ENCODE data around the gene SLX1B.
"Not testable (repeated sequence)": the region's sequence is repeated elsewhere in the genome, so short reads cannot be mapped to it uniquely, and the experiment has no call there.

SLX1B gene

DNA sequence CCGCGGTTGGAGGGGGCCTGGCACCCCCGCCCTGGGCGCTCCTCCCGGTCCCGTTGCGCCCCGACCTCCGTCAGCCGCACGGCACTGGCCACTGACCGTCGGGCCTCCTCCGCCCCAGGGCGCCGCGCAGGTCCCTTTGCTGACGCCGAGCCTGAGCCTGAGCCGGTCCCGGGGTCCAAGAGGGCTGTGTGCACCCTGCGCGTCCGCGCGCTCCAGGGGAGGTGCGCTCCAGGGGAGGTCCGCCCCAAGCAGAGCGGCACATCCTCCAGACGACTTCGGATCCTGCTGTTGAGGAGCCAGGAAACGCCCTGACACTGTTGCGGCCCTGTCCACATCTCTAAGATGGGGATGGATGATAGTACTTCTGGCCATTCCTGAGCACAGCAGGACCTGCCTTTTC is 12.6 kb downstream of the SLX1B start:
- H3K36me3 ChIP-seq (ENCODE audit: control insufficient read depth, insufficient read depth, low read length); H3K4me3 ChIP-seq (ENCODE audit: extremely low read depth, insufficient read depth, low read length, poor library complexity, severe bottlenecking); H3K27ac ChIP-seq (ENCODE audit: low read depth, low read length, severe bottlenecking); H3K4me1 ChIP-seq (ENCODE audit: control insufficient read depth, insufficient read depth, low read length, poor library complexity, severe bottlenecking); H3K9me3 ChIP-seq (ENCODE audit: control insufficient read depth, low read length): not testable (repeated sequence)
- no CpG with 5 or more reads among the region's 33 CpGs for WGBS, 2 experiments (ENCODE audit: insufficient coverage in 2 of 2)

DNA sequence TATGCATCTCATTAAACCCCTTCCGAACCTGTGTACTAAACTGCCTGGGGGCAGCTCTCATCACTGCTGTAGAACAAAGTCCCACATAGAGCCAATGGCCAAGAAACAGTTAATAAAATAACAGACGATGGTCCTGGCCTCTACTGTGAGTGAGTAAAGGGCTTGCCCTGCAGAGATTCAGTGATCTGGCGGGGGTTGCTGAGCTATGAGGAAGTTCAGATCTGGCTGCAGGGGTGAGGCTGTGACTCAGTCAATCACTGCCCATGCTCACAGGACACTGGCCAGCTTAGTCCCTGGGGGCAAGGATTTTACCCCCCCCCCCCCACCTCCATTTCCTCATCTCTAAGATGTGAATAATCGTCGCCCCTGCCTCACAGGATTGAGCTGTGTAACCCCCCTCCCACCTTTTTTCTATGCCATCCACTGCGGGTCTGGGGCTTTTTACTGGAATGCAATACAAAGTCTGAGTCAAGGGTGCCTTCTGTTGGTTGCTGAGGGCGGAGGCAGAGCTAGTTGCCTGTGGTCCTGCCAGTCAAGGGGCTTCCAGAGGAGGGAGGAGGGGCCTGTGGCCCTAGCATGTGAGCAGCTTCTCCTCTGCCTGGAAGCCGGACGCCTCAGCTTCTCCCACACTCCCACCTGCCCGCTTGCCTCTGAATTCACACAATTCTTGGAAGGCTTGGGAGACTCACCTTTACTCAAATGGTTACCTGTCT is 13.5 kb downstream of the SLX1B start:
- no CpG with 5 or more reads among the region's 10 CpGs for WGBS, 2 experiments (ENCODE audit: insufficient coverage in 2 of 2)
- H3K4me3 ChIP-seq (ENCODE audit: extremely low read depth, insufficient read depth, low read length, poor library complexity, severe bottlenecking); H3K36me3 ChIP-seq (ENCODE audit: control insufficient read depth, insufficient read depth, low read length); H3K27ac ChIP-seq (ENCODE audit: low read depth, low read length, severe bottlenecking); H3K9me3 ChIP-seq (ENCODE audit: control insufficient read depth, low read length); H3K4me1 ChIP-seq (ENCODE audit: control insufficient read depth, insufficient read depth, low read length, poor library complexity, severe bottlenecking): not testable (repeated sequence)

DNA sequence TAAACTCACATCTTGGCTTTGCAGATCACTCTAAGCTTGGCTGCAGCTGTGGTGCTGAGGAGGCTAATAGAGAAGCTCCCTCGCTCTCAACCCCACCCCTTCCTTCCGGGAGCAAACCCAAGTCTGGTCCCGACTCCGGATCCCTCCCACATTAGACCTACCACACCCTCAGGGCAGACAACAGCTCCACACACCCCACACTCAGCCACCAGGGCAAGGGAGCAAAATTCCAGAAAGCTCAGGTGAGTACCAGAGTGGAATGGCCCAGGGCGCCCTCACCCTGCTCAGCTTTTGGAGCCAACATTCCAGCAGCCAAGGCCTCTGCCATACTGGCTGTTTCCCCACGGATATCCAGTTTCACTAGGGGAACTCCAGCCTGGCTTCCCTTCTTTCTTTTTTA is 15.3 kb downstream of the SLX1B start:
- 85 to 93% methylated on average over 2 of the region's 6 CpGs for WGBS, 2 experiments (ENCODE audit: insufficient coverage in 2 of 2)
- not testable (repeated sequence) for H3K27ac ChIP-seq (ENCODE audit: low read depth, low read length, severe bottlenecking); H3K4me3 ChIP-seq (ENCODE audit: extremely low read depth, insufficient read depth, low read length, poor library complexity, severe bottlenecking); H3K36me3 ChIP-seq (ENCODE audit: control insufficient read depth, insufficient read depth, low read length); H3K9me3 ChIP-seq (ENCODE audit: control insufficient read depth, low read length); H3K4me1 ChIP-seq (ENCODE audit: control insufficient read depth, insufficient read depth, low read length, poor library complexity, severe bottlenecking)

DNA sequence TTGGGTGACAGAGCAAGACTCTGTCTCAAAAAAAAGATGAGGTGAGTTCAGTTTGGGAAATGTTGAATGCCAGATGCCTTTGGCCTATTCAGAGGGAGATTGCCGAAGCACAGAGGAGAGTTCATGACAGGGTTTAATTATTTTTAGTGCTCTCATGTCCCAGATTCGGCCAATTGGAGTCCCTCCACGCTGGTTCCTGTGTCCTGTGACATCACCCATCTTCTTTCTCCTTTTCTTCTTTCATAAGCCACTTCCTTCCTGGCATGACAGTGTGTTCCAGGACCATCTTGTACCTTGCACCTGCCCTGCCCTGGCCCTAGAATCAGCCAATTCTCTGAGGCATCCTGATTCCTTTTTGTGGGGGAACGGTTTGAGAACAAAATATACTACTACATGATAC is 17.7 kb downstream of the SLX1B start:
- no CpG with 5 or more reads among the region's 4 CpGs for WGBS, 2 experiments (ENCODE audit: insufficient coverage in 2 of 2)
- not testable (repeated sequence) for H3K36me3 ChIP-seq (ENCODE audit: control insufficient read depth, insufficient read depth, low read length); H3K4me1 ChIP-seq (ENCODE audit: control insufficient read depth, insufficient read depth, low read length, poor library complexity, severe bottlenecking); H3K4me3 ChIP-seq (ENCODE audit: extremely low read depth, insufficient read depth, low read length, poor library complexity, severe bottlenecking); H3K27ac ChIP-seq (ENCODE audit: low read depth, low read length, severe bottlenecking); H3K9me3 ChIP-seq (ENCODE audit: control insufficient read depth, low read length)

DNA sequence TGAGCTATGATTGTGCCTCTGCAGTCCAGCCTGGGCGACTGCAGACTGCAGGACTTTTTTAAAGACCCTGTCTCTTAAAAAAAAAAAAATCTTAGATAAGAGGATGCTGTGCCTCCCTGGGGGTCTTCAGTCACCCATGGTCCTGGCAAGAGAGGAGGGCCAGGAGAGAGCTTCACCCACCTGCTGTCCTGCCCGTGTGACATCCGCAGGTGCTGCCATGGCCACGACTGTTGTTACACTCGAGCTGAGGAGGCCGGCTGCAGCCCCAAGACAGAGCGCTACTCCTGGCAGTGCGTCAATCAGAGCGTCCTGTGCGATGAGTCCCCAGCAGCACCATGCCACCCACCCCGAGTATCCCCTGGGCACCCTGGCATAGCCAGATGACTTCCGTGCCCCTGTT is 27.9 kb downstream of the SLX1B start:
- H3K36me3 ChIP-seq (ENCODE audit: control insufficient read depth, insufficient read depth, low read length); H3K27ac ChIP-seq (ENCODE audit: low read depth, low read length, severe bottlenecking); H3K9me3 ChIP-seq (ENCODE audit: control insufficient read depth, low read length); H3K4me1 ChIP-seq (ENCODE audit: control insufficient read depth, insufficient read depth, low read length, poor library complexity, severe bottlenecking); H3K4me3 ChIP-seq (ENCODE audit: extremely low read depth, insufficient read depth, low read length, poor library complexity, severe bottlenecking): not testable (repeated sequence)
- 100% methylated on average over 2 of the region's 12 CpGs; no CpG with 5 or more reads in 1 of the 2 experiments for WGBS, 2 experiments (ENCODE audit: insufficient coverage in 2 of 2)

DNA sequence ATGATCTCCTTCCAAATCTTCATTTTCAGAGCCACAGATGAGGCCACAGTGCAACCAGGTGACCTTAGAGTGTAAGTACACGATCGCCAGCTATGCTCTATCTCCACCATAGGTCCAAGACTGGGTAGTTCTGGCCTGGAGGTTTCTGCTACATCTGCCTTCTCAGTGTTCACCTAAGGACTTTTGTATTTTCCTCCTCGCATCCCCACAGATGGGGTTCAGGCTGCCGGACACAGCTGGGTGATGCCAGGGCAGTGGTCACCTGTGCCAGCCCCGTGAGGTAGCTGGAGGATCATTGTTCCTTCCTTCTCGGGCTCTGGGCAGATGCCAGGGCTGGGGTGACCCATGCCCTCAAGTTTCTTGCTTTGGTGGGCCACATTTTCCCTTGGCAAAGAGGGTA is 52.0 kb downstream of the SLX1B start, which contains the start of gene NPIPB12:
NPIPB12 (minus strand) TSS at position 101 of the 400 bp plus-strand sequence.
- H3K4me3 ChIP-seq (ENCODE audit: extremely low read depth, insufficient read depth, low read length, poor library complexity, severe bottlenecking); H3K36me3 ChIP-seq (ENCODE audit: control insufficient read depth, insufficient read depth, low read length); H3K9me3 ChIP-seq (ENCODE audit: control insufficient read depth, low read length); H3K27ac ChIP-seq (ENCODE audit: low read depth, low read length, severe bottlenecking); H3K4me1 ChIP-seq (ENCODE audit: control insufficient read depth, insufficient read depth, low read length, poor library complexity, severe bottlenecking): not testable (repeated sequence)
- WGBS, 2 experiments (ENCODE audit: insufficient coverage in 2 of 2), result no CpG with 5 or more reads among the region's 6 CpGs
